HFF-Myc (cell line): ENCODE results near the gene RBMS2.

Experiments used
- DNase-seq: peaks from one replicate; pipeline ENCODE4 v3.0.0-alpha.2; 2011; ENCODE audit warnings: low read depth; ENCODE audit errors: extremely low read depth
- H3K4me3 ChIP-seq: replicated peaks from 2 replicates; pipeline ENCODE4 v1.5.1; 2011; ENCODE audit warnings: low read depth, mild to moderate bottlenecking, control low read depth, low read length
- TF ChIP-seq, protein P1 (sequence below): IDR thresholded peaks from 2 replicates; pipeline ENCODE4 v1.5.1; 2012; ENCODE audit warnings: mild to moderate bottlenecking, low read depth, low read length, control low read depth; ENCODE audit errors: missing control alignments

RBMS2 gene

DNA sequence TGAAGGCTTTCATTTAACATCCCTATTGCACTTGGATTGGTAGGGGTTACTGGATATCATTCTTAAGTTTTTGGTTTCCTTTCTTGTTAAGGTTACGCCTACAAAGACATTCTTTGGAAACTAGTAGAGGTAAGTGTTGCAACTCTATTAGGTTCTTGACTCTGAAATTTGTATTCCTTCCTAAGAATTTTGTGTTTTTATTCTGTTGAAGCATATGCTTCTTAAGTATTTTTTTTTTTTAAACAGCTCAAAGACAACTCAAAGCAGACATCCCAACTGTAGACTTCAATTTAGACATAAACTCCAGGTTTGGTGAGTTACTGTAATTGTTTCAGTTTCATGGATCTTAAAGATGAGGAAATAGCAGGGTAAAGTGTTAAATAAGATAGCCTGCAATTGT lies 1.1 kb upstream of the RBMS2 start:
- TF ChIP-seq, protein P1, sequence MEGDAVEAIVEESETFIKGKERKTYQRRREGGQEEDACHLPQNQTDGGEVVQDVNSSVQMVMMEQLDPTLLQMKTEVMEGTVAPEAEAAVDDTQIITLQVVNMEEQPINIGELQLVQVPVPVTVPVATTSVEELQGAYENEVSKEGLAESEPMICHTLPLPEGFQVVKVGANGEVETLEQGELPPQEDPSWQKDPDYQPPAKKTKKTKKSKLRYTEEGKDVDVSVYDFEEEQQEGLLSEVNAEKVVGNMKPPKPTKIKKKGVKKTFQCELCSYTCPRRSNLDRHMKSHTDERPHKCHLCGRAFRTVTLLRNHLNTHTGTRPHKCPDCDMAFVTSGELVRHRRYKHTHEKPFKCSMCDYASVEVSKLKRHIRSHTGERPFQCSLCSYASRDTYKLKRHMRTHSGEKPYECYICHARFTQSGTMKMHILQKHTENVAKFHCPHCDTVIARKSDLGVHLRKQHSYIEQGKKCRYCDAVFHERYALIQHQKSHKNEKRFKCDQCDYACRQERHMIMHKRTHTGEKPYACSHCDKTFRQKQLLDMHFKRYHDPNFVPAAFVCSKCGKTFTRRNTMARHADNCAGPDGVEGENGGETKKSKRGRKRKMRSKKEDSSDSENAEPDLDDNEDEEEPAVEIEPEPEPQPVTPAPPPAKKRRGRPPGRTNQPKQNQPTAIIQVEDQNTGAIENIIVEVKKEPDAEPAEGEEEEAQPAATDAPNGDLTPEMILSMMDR, result no peak
- DNase-seq, result no peak
- no peak overlapping the region for H3K4me3 ChIP-seq

DNA sequence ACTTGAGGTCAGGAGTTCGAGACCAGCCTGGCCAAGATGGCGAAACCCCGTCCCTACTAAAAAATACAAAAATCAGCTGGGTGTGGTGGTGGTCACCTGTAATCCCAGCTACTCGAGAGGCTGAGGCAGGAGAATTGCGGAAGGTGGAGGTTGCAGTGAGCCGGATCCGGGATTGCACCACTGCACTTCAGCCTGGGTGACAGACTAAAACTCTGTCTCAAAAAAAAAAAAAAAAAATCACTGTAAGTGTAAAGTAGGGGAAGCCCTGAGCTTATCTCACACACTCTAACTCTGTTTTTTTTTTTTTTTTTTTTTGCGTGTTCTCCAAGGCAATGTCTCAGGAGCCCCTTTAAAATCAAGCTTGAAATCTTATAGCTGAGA lies 421 bp upstream of the RBMS2 start:
- DNase-seq, result no peak
- peak overlapping the region; percentile 67; the same call in 1 of the 2 replicates for H3K4me3 ChIP-seq
- TF ChIP-seq, protein P1, result no peak

DNA sequence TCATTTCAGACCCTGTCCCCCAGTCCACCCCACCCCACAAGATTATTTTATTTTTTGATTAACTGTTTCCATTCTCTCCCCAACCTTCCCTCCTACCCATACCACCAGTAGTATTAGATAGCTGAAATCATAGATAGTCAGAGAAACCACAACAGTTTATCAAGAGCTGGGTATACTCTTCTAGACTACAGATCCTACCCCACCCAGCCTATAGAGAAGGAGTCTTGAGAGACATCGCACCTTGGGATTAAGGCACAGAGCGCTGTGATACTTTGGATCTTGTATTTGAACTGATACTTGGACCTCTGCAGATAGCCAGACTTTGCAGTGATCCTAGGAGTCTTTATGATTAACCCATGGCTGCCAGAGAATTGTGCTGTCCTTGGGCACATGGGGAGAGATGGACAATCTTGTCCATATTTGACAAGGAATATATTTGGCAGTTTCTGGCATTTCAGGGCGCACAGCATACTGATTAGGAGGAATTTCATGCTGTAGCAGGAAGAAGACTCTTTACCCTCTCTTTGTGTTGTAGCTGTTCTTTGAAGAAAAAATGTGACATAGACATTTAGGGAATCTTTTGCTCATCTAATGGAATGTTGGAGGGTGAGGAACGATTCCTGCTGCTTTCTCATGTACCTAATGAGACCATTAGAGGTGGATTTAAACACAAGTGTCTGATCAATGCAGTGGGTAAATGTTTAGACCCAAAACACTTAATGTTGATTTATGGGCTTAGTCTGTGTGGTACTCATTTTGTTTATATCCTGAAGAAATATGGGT lies 982 bp downstream of the RBMS2 start:
- no peak for DNase-seq
- peak overlapping the region; percentile 67 for H3K4me3 ChIP-seq
- TF ChIP-seq, protein P1, result no peak

GRCh38 chr12:56528846-56529245 lies 7.2 kb downstream of the RBMS2 start:
- H3K4me3 ChIP-seq, result no peak overlapping the region
- DNase-seq, result no peak
- TF ChIP-seq, protein P1, result no peak

- no peak for DNase-seq
- H3K4me3 ChIP-seq, result no peak overlapping the region
- TF ChIP-seq, protein P1, result no peak
These were observed 8.0 kb downstream of the RBMS2 start for GRCh38 chr12:56529656-56530055.

DNA sequence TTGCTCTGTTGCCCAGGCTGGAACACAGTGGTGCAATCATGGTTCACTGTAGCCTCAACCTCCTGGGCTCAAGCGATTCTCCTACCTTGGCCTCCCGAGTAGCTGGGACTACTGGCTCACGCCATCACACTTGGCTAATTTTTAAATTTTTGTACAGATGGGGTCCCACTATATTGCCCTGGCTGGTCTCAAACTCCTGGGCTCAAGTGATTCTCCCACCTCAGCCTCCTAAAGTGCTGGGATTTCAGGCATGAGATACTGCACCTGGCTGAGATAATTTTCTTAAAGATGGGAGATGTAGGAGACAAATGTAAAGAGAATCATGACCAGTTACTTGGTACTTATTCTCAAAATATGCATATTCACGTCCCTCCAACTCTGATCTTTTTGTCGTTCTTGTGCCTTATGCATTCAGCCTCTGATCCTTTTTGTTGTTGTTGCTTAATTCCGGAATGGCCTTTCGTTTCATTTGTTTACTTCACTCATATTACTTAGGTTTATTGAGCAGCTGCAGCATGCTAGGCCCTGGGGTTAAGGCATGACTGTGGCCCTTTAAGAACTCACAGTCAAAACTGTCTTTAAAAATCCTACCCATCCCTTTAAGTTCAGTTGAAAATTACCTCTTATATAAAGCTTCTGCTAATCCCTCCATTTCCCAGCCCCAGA lies 8.9 kb downstream of the RBMS2 start:
- DNase-seq, result no peak
- H3K4me3 ChIP-seq, result no peak overlapping the region
- TF ChIP-seq, protein P1, result no peak
